Measurements from ENCODE around the gene ACTRT3.
A peak's percentile ranks its signal among the peaks of the same experiment; 100 is the strongest.

Gene ACTRT3

DNA sequence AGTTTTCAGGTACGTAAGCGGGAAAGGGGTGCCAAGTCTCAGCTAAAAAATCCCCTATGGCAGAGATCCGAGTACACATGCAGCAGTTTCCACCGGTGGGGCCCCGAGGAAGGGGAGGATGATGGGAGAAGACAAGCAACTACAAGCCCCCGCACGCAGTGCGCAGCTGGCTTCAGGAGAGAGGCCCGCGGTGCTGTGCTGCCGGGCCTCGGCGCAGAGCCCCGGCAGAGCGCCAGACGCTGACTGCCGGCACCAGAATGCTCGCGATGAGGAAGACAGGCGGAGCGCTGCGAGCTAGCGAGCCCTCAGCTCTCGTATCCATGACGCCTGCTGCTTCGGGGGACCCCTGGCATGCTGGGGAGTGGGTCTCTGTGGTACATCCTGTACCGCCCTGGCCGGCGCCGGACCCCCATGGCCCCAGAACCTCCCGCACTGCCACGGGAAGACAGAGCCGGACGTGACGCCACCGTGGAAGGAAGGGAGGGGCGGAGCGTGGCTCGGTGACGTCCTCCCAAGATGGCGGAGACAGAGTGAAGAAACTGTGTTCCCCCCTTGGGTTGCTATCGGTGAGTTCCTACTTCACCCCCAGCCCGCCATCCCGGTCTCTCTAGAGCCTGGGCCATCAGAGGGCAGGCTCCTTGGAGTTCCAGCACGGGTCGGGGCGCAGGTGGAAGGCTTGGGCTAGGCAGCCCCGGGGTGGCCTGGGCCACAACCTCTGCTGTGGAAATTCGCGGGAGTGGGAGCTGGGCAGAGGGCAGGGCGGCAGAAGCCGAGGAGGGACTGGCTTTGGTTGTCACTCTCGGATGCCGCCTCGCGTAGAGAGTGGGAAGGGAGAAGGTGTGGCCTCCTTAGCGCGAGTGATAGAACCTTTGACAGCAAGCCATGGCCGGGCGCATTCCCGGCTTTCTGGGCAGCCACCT lies 3.8 kb upstream of the ACTRT3 start, which contains the start of gene MYNN:
Gene MYNN (plus strand): TSS at position 500 of the 920 bp plus-strand sequence. CDS start 900 bp downstream, outside the sequence.
- H3K4me3 ChIP-seq (replicated peaks in 1 of 2; ENCODE audit: low read depth in 2 of 2, low read length in 2 of 2), result peak within 1 kb of the TSS; percentile 81 to 98
- DNase-seq (ENCODE audit: low read depth in 2 of 2), result peak; percentile 90 to 92
- TF ChIP-seq, protein P1, sequence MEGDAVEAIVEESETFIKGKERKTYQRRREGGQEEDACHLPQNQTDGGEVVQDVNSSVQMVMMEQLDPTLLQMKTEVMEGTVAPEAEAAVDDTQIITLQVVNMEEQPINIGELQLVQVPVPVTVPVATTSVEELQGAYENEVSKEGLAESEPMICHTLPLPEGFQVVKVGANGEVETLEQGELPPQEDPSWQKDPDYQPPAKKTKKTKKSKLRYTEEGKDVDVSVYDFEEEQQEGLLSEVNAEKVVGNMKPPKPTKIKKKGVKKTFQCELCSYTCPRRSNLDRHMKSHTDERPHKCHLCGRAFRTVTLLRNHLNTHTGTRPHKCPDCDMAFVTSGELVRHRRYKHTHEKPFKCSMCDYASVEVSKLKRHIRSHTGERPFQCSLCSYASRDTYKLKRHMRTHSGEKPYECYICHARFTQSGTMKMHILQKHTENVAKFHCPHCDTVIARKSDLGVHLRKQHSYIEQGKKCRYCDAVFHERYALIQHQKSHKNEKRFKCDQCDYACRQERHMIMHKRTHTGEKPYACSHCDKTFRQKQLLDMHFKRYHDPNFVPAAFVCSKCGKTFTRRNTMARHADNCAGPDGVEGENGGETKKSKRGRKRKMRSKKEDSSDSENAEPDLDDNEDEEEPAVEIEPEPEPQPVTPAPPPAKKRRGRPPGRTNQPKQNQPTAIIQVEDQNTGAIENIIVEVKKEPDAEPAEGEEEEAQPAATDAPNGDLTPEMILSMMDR (IDR thresholded peaks at IDR 0.05; ENCODE audit: low read depth, low read length), result peak; percentile 1

DNA sequence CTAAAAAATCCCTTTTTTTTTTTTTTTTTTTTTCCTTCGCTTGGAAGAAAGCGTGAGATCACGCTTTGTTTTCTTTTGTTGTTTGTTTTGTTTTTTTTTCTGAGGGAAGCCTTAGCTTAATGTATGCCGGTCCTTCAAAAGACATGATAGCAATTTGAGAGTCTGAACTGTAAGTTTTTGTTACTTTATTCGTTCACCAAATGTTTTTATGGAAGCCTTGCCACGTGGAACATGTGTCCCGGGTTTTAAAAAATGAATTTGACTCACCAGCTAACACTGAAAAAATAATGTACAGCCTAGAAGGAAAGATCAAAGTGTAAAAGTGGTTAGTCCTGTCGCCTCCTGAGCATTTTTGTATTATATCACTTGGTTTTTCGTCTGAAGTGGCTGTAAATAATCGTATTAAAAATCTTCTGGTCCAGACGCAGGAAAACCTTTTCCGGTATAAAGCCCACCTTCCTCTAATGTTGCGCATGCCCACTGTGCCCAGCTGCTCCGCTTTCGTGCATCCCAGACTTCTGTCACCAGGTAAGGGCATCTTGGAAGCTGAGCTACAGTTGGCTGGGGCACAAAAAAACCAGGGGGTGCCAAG lies 3.0 kb upstream of the ACTRT3 start:
- DNase-seq (ENCODE audit: low read depth in 2 of 2), result peak; percentile 83 to 84
- H3K4me3 ChIP-seq (replicated peaks in 1 of 2; ENCODE audit: low read depth in 2 of 2, low read length in 2 of 2), result peak overlapping the region; percentile 81 to 98
- TF ChIP-seq, protein P1 (IDR thresholded peaks at IDR 0.05; ENCODE audit: low read depth, low read length), result no peak

DNA sequence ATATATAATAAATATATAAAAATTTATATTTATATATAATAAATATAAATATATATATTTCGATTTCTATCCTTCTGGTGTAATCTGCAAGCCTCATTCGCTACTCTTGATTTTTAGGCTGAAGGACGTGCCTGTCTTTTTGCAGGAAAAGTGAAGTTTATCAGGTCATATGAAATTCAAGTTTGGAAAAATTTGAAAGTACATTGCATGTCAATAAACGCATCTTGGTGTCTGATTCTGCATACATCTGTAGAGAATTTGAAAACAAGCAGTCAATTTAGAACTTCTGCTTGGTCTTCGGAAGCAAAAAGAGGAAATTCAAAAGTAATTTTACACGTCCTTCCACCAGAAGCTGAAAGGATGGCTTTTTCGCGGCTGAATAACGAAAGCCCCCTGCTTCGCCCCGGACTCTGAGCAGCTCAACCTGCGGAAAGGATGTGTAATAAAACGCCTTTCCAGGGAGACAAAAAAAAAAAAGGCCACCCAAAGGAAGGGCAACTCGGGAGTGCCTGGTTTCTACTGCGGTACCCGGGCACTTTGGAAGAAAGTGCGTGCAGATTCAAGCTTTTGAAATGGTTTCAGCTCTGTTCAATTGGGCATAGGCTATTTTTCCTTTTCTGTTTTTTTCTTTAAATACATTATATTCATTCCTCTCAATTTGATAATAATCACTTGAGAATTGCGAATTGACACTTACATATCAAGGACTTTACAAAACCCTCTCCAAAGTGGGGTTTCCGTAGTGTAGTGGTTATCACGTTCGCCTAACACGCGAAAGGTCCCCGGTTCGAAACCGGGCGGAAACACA lies 2.3 kb upstream of the ACTRT3 start:
- peak; percentile 87 for DNase-seq (ENCODE audit: low read depth in 2 of 2)
- TF ChIP-seq, protein P1 (IDR thresholded peaks at IDR 0.05; ENCODE audit: low read depth, low read length), result no peak
- H3K4me3 ChIP-seq (replicated peaks in 1 of 2; ENCODE audit: low read depth in 2 of 2, low read length in 2 of 2), result peak overlapping the region; percentile 81 to 98

DNA sequence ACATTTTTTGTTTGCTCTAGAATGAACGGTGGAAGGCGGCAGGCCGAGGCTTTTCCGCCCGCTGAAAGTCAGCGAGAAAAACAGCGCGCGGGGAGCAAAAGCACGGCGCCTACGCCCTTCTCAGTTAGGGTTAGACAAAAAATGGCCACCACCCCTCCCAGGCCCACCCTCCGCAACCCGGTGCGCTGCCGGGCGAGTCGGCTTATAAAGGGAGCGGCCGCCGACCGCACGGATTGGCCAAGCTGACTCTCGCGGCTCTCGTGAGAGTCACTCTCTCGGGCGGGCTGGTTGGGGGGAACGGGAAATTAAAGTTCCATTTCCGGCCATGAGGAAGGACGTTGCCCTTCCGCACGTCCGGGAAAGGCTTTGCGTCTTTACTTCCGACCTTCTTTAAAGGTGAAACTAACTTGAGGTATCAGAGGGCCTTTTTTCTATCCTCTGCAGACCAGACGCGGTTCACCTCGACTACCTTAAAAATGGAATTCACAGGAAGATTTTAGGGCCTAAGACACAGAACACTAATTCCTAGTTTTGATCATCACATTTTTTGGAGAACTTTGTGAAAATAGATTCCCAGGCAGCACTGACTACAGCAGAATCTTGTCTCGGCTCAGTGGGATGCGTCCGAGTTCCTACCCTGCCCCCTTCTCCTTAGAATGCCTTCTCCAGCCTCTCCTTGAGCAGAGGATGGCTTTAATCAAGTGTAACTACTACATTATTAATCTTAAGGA lies 4.3 kb downstream of the ACTRT3 start, which contains the start of gene TERC:
Gene TERC (minus strand): TSS at position 179 of the 731 bp plus-strand sequence.
- TF ChIP-seq, protein P1 (IDR thresholded peaks at IDR 0.05; ENCODE audit: low read depth, low read length), result no peak
- H3K4me3 ChIP-seq (replicated peaks in 1 of 2; ENCODE audit: low read depth in 2 of 2, low read length in 2 of 2), result peak within 1 kb of the TSS; percentile 68 to 75
- peak; percentile 91 to 94 for DNase-seq (ENCODE audit: low read depth in 2 of 2)

DNA sequence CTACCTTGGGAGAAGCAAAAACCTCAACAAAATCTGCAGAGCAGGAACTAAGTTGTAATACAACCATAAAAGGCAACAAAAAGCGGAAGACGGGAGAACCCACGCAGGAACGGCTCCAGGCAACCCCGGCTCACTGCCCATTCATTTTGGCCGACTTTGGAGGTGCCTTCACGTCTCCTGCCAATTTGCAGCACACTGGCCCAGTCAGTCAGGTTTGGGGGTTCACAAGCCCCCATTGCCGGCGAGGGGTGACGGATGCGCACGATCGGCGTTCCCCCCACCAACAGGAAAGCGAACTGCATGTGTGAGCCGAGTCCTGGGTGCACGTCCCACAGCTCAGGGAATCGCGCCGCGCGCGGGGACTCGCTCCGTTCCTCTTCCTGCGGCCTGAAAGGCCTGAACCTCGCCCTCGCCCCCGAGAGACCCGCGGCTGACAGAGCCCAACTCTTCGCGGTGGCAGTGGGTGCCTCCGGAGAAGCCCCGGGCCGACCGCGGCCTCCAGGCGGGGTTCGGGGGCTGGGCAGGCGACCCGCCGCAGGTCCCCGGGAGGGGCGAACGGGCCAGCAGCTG lies 5.0 kb downstream of the ACTRT3 start:
- peak; percentile 65 to 74 for DNase-seq (ENCODE audit: low read depth in 2 of 2)
- TF ChIP-seq, protein P1 (IDR thresholded peaks at IDR 0.05; ENCODE audit: low read depth, low read length), result no peak
- H3K4me3 ChIP-seq (replicated peaks in 1 of 2; ENCODE audit: low read depth in 2 of 2, low read length in 2 of 2), result peak overlapping the region; percentile 68 to 75
